GM18873 (cell line): ENCODE measurements around the gene NTM.

ENCODE experiments used
- ATAC-seq: cut with Tn5 transposase; IDR thresholded peaks from one replicate; pipeline ENCODE4 v1.9.1; 2021; ENCODE audit warnings: mild to moderate bottlenecking, moderate library complexity, moderate number of reproducible peaks; ENCODE audit not compliant: unreplicated experiment, low FRiP score

NTM gene

DNA sequence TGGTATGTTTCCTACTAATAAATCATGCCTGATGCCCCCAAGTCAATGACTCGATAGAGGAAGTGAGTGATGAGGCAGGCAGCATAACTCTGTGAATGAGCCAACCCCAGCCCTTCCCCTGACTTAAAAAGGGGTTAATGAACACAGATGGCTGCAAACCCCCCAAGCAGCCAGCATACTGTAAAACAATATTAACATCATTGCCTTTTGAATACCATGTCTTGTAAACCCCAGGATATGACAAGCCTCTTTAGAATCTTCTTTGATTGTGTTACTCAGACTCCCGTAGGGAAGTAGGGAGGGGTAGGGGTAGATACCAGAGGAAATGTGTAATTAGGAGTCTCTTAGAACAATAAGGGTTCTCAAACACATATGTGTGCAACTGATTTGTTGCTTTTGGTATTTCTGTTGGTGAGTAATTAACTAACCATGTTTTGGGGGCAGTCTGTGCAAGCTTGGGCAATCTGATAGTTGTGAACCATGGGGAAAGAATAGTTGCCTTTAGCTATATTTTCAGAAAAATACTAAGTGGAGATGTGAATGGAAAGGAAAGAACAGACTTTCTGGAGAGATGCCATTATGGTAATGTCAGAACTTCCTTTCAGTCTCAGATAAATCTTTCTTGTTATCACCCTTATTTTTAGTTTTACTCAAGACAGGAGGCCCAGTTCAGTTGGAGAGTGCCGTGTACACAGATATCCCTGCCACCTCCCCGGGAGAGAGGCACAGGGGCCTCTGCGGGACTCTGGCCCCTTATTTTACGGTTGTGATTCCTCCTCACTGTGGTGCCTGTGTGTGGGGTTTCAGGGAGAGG, 701.8 kb downstream of the NTM start:
- no peak for ATAC-seq

DNA sequence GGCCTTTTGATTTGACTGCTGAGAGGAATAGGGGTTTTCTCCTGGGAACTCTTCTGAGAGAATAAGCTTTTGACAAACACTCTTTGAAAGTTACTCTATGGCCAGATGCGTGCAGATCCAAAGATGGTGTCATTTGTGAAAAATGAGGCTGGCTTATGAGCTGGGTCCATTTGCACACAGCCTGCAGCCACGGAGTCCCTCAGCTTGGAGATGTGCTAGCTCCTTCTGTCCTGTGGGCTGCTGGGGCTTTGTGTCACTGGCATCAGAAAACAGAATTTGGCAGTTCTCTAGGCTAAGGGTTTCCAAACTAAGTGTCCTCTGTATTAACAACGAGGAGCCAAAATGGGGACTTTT, 702.4 kb downstream of the NTM start:
- no peak for ATAC-seq

DNA sequence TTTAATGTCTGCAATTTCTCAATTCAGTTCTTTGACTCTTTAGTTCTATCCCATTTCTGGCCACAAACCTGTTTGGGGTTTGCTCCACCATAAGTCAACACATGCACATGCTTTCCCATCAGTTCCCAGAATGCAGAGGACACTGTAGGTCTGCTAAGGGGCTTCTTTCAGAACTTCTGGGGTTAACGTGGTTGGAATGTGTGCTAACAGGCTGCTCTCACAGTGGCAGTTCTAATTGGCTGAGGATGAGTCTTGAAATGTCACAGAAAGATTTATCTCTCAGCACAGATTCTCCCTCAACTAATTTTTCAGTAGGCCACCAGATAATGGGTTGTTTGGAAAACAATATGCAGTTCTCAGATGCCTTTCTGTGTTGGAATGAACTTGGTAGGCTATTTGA, 703.4 kb downstream of the NTM start:
- ATAC-seq, result no peak

DNA sequence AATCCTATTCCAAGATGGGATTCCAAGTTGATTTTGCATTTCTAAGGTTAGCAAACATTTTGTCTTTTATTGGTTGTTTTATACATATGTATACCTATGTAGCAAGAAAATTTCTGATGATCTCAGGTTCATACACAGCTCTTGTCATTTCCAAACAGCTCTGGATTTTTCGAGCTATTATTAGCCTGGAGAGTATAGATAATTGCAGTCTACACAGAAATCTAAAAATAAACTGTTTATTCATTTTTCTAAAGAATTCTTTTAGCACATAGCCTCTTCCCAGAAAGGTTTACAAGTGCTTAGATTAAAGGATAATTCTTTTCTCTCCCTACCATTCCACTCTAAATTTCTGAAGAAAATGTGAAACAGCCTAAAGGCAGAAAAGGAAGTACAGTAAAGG, 705.0 kb downstream of the NTM start:
- no peak for ATAC-seq

DNA sequence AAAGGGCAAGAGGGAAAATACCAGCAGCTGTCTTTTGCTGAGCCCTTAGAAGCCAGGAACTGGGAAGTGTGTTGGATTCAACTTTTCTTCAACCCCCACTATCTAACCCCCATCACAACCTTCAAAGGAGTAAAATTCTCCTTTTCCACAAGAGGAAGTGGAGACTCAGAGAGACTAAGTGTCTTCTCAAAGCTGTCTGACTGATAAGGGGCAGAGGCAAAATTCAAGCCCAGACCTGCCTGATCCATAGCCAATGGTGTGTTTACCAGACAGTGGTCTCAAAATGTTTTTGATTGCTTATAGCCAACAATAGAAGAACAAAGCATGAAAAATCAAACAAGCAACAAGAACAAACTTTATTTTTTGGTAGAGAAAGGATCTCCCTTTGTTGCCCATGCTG, 707.0 kb downstream of the NTM start:
- no peak for ATAC-seq

DNA sequence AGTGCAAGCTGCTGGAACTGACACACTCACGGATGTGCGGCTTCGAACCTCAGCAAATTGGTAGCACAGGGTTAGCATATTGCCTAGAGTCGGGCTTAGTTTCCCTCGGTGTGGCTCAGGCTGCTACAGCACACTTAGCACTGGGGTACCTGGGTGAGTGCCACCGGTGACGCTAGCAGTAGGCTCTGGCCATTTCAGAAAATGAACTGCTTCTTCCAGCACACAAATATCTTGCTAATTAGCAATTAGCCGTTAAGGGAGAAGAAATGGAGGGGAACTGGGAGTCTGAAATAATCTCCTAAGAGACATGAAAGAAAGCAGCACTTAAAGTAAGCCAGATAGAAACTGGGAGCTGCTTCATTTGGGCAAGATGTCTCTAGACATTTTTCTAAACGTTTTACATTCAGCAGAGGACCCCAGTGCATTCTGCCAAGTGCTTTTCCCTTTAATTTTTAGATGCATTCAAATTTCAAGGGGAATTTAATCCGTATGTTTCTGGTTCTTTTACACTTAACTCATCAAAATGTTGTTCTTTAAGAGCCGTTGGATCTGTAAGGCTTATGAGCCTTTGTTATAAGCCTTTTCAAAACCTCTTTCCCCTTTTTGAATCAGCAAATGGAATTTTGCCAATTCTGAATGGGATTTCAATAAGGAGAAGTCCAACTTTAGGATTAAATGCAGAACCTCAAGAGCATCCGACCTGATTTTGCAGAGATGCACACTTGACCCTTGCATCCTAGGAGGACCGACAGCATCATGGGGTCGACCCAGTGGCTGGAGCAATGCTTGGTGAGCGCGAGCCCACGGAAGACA, 708.1 kb downstream of the NTM start:
- no peak for ATAC-seq

DNA sequence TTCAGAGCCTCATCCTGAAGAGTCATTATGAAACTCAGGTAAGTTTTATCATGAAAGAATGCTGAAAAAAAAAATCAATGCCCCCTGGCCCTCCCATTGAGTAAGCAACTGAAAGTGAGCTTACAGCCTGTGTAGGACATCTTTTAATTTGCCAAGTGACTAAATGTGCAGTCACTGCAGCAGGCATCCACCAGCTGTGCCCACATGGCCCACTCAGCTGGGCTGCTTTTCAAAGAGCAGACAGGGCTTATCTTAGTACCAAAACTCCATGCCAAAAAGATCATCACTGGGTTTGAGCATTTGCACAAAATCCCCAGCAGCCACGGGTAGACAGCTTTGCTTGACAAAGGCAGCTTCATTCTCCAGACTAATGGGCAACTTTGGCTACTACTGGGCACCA, 709.7 kb downstream of the NTM start:
- ATAC-seq, result no peak

DNA sequence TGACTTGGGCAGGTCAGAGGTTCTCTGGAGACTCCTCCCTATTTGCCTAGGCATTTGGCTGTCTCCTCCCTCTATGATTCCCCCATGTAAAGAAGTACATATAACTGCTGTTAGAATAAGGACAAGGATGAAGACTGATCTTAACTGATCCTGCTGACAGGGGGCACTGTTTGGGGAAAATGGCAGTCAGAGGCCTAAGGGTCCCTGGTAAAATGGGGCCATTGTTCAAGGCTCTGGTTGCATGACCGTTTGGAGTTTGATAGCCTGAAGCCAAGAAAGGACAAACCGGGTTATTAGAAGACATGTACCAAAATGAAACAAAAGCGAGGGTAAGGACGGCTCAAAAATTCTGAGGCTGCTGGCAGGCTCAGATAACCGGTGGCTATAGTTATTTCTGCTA, 712.2 kb downstream of the NTM start:
- ATAC-seq, result no peak

DNA sequence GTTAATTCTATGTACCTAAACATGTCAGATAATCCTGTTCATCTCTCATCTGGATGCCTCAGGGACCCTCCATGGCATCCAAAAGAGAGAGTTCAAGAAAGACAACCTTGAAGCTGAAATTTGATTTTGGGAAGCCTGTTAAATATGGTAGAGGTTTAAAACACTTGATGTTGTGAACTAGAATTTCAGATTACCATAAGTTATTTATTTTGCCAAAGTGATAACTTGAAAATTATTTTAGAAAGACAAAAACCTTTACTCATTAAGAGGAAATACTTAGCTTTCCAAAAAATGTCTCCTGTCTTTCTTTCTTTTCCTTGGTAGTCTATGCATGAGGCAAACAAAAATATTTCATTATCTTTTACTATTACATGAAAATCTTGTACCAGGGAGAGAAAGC, 714.0 kb downstream of the NTM start:
- ATAC-seq, result no peak

DNA sequence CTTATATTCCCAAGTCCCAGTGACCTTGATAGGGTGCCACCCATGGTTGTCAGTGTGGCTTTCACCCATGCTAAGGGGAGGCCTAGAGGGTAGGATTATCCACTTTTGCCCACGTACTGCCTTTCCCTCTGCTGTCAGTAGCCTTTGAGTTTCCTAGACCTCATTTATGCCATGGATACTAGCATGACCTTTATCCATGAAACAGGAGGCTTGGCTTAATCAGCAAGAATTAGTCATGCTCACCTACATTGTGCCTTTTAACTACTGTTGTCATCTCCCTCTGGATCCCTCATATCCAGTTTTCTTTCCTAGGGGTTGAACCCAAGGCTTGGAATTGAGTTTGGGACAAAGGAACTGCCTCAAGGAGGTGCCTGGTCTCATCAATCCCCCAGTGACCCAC, 716.7 kb downstream of the NTM start:
- no peak for ATAC-seq

DNA sequence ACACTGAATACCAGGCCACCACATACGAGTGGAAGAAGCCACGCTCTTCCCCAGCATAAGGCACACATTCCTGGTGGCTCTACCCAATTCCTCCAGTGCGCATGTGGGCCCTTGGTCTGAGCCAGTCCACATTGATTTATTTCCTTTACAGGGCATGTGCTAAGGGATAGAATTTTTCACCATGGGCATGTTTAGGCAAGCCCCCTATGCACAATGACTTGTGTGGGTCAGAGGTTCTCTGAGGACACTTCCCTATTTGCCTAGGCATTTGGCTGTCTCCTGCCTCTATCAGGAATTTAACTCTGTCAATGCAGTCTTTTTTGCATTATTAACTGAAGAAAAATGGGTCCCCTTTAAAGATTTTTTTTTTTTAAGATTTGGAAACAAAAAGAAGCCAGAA, 718.1 kb downstream of the NTM start:
- no peak for ATAC-seq

DNA sequence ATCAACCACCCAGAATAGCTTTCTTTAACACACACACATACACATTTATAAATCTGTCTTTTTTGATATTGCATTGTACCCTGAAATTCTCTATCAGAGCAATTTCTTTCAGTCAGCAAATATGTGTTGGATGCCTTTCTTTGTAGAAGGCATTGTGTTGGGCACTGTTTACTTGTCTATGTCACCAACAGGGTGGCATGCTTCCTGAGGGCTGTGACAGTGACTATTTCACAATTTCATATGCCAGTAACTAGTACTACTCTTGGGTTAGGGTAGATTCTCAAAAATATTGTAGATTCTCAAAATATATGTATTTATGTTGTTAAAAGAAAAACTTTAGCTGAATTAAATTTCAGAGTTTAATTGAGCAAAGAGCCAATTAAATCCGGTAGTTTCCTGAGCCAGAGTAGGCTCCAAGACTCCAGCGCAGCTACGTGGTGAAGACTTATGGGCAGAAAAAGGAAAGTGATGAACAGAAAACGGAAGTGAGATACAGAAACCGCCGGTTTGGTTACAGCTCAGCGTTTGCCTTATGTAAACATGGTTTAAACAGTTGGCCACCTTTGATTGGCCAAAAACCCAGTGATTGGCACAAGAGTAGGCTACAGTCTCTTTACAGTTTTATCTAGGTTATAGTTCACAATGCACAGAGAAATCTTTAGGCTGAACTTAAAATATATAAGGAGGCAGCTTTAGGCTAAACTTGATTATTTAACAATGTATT, 723.3 kb downstream of the NTM start:
- no peak for ATAC-seq

DNA sequence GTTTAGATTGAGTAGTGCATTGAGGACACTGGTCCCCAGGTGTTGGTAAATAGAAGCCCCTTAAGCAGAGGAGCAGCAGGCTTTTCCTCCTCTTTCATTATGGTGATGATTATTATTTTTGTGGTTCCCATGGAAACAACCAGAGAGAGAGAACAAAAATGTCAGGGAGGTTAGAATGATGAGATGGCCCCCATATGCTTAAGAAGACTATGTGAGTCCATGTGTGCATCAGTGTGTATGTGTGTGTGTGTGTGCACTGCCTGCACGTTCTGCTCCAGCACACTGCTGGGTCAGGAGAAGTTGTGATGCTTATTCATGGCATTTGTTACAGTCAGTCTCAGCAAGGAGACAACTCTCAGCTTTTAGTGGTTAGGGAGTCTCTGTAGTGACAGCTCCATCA, 724.2 kb downstream of the NTM start:
- ATAC-seq, result no peak

DNA sequence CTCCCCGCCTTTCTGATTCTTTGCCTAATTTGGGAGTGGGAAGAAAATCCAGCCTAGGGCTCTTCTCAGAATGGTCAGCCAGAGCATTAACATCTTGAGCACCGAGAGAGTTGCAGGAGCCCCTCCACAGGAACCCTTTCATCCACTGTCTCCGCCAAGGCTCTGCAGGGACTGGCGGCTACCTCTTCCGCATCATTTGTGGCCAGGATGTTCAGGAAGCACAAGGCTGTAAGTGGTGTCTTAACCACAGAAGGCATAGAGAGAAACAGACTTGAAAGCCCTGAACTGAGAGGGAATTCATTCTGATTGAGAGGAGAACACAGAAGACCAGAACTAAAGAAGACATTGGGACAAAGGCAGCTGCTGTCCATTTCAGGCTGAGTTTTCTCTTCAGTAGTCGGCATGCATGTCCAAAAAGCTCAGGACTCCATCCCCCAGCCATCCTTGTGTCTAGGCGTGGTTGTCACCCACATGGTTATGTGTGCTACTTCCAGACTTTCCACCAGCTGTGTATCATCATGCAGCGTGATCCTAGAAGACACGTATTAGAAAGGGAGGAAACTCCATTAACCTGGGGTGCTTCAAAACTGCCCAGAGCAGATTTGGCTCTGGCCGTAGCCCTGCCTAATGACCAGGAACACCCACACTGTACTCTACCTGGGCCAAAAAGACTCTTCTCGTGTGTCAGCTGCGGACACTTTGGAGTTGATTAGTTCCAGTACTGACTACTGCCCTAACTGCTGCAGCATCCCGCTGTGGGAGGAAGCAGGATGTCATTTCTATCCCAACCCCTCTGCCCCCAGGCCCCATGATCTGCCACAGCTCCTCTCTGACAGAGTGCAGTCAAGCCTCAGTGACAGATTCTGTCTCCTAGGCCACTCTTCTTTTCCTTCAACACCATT, 725.1 kb downstream of the NTM start:
- no peak for ATAC-seq

DNA sequence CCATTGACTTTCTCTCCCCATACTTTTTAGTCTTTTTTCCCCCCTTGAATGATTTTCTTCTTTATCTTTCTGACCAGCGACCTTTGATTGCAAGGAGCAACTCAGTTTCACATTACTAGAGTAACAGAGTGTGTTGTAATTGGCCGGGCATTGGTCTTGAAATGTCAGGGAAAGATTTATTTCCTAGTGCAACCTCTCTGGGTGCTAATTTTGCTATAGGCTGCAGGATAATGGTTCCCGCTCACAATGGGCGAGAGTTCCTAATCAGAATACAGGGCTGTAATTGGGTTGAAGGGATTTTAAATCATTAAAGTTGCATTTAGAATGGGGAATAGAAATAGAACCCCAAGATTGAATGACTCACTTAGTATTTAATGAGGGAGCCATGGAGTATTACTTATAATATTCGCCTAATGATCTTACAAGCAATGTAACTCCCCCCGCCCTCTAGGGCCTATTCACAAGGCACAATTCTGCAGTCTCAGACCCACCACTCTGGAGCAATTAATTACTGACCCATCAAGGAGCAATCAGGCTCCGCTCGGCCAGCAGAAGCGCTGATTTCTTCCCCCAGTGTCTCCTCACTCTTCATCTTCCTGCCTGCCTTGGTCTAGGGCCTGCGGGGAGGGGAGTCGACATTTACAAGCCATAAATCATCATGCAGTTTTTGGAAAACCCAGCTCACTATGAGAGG, 725.9 kb downstream of the NTM start:
- no peak for ATAC-seq

DNA sequence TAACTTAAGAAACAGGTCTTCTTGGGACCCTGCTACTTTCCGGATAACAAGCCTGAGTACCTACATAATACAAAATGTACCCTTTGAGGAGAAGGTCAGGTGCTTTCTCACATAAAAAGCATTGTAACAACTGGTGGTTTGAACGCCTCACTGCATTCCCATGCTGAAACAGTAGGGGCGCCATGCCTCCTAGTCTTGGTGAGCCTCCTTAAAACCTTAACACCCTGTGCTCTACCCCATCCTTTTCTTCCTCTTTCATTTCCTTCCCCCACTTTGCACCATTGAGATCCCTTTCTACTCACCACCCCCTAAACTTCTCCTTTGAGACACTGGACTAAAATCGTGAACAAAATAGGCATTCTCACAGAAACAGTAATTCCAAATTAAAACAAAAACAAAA, 729.3 kb downstream of the NTM start:
- ATAC-seq, result no peak

DNA sequence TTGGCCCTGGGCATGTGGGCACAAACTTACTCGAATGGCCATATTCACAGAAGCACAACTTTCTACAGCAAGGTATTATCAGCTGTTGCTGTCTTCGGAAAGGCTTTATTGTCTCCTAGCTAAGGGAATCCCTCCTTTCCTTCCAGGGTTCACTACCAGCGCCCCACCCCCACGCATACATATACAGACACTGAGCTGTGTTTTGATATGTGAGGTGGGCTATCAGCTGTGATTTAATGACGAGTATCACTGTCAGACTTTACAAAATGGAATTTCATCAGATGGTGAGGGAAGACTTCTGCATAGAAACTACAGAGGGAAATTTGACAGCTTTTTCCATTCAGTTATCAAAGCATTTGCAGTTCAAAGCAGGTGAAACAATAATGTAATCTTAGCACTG, 730.2 kb downstream of the NTM start:
- ATAC-seq, result no peak

DNA sequence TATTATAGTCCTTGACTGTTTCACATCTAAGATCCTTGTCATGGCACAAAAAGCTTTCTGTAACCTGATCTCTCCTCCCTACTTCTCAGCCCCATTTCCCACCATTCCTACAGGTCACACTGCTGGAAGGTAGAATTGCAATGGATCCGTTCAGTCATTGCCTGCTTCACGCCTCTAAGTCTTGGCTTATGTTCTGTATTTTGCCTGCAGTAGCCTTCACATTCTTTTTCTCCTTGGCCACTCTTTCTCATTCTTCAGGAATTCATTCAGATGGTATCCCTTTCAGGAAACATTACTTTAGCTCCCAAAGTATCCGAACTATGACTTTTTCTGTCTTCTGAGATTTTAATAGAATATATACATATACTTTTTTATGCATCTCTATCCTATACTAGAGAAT, 731.5 kb downstream of the NTM start:
- no peak for ATAC-seq

DNA sequence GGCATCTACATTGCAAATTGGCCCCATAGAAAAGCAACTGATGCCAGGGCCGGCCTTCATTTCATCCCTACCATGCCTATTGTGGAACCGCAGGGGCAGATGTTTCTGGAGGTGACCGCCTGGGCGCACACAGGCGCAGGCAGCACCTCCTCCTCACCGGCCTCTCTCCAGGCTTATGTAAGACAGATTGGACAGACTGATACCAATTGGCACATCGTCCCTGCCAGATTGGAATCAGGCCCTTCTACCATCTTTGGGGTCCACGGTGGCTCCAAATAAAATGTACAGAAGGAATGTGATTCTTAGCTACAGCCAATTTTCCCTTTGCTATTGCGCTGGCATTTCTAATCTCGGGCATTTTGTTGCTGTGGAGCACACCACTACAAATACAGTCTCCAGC, 732.6 kb downstream of the NTM start:
- no peak for ATAC-seq
